Motor neuron (in vitro differentiated cells): ENCODE results near the gene SV2C. TPM values are rescaled to one million over a fixed set of nuclear protein-coding genes. Genes with fewer than 3 reads are reported as not detected.
"Not testable (repeated sequence)": the region's sequence is repeated elsewhere in the genome, so short reads cannot be mapped to it uniquely, and the experiment has no call there.

Experiments used
- ATAC-seq, 8 experiments: fragments of 200-7000 bp; cut with Tn5 transposase; replicated peaks in 6 of 8; 2 replicates each; pipeline ENCODE4 v1.8.0; 2021; ENCODE audit warnings: mild to moderate bottlenecking in 8 of 8, moderate library complexity in 8 of 8
- H3K27ac ChIP-seq, 2 donors: fragments of 250-450 bp; sonication (Bioruptor Pico); 2 replicates each; pipeline ENCODE4 v1.9.0; 2021; ENCODE audit warnings: antibody characterized with exemption in 2 of 2, mild to moderate bottlenecking in 2 of 2, moderate library complexity in 1 of 2
- H3K4me1 ChIP-seq, 2 donors: fragments of 250-450 bp; sonication (Bioruptor Pico); replicated peaks in 1 of 2; 2 replicates each; pipeline ENCODE4 v1.6.1; 2021; ENCODE audit warnings: antibody characterized with exemption in 2 of 2, mild to moderate bottlenecking in 2 of 2, moderate library complexity in 1 of 2
- H3K4me3 ChIP-seq, 5 donors: fragments of 250-450 bp; sonication (Bioruptor Pico); 2 replicates each; pipeline ENCODE4 v1.9.0; 2021; ENCODE audit warnings: antibody characterized with exemption in 5 of 5, mild to moderate bottlenecking in 5 of 5, moderate library complexity in 4 of 5
- WGBS, 10 experiments: fragments of 450-650 bp; shearing (Covaris generic); methylation state at CpG; one replicate each; pipeline ENCODE4 v1.0.0; 2022; 5-methylcytosine and 5-hydroxymethylcytosine counted together
- in situ Hi-C, 9 experiments: fragments of 400-800 bp; cut with MboI; loops; one replicate each; pipeline ENCODE4 v1.15.0; 2021; ENCODE audit warnings: low sequenced_read_pairs in 9 of 9, low pct_unique_long_range_greater_than_20kb in 2 of 9; ENCODE audit not compliant: unreplicated experiment in 9 of 9
- total RNA-seq, 8 experiments: library from RNA; unstranded; fragments of 300-600 nt; gene quantifications; 2 replicates each; pipeline versions ENCODE4 v1.2.3 to v1.2.4, GENCODE V29; 2022

SV2C gene
- total RNA-seq, 8 experiments from 2014 or later: 0.20 to 21.8 (median 11.5) TPM

DNA sequence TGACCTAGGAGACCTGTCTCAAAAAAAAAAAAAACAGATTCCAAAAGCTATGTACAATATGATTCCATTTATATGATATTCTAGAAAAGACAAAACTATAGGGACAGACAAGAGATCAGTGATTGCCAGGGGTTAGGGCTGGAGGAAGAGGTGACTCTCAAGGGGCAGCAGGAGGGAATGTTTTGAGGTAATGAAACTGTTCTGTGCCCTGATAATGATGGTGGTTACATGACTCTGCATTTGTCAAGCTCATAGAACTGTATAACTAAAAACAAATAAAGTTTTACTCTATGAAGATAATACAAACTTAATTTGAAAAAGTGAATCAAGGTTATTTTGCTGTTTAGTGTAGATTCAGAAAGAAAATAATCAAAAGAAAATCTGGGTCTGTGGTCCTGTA is 194.6 kb downstream of the SV2C start:
- Histone ChIP-seq H3K4me3 (no peak overlapping the region), H3K4me1 (peaks cover 10 to 17% of the 10 kb centered on the region in 2 donors), H3K27ac (no peak overlapping the region)
- in situ Hi-C loops: no loop called here
- ATAC-seq: no peak

- no peak for ATAC-seq
- Histone ChIP-seq H3K4me1 (peaks cover 8 to 14% of the 10 kb centered on the region in 2 donors), H3K27ac (no peak overlapping the region), H3K4me3 (no peak overlapping the region)
- WGBS, 10 experiments: 27 to 100% (median 69%) methylated on average over 2 to 5 of the region's 5 CpGs; no CpG with 5 or more reads in 1 of the 10 experiments
- in situ Hi-C loops: no loop called here
Observed at GRCh38 chr5:76278261-76278789, 195.1 kb downstream of the SV2C start.

- no peak overlapping the region for H3K4me3 ChIP-seq
- no peak overlapping the region for H3K27ac ChIP-seq
- 67 to 95% (median 83%) methylated on average over 1 to 3 of the region's 14 CpGs; no CpG with 5 or more reads in 5 of the 10 experiments for WGBS, 10 experiments
- in situ Hi-C loops: no loop called here
- no peaks in the 10 kb centered on the region for H3K4me1 ChIP-seq
- ATAC-seq: no peak
Observed at GRCh38 chr5:76280494-76280893, 197.3 kb downstream of the SV2C start.

DNA sequence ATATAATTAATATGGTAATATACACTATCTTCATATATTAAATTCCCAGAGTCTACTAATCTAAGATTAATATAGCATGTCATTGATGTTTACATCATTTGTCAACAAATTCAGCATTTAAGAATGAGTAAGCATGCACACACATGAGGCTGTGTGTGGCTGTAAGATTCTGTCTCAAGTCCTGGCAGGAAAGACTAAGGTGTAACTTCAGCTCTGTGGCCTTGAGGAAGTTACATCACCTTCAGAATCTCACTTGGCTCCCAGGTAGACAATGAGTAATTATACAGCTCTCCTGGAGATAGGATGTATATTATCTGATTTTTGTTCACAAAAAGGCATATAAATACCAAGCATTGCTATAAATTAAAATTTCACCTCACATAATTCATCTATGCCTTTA is 200.5 kb downstream of the SV2C start:
- in situ Hi-C loops: no loop called here
- no peak for ATAC-seq
- no peak overlapping the region for H3K27ac ChIP-seq
- no peaks in the 10 kb centered on the region for H3K4me1 ChIP-seq
- H3K4me3 ChIP-seq: no peak overlapping the region

DNA sequence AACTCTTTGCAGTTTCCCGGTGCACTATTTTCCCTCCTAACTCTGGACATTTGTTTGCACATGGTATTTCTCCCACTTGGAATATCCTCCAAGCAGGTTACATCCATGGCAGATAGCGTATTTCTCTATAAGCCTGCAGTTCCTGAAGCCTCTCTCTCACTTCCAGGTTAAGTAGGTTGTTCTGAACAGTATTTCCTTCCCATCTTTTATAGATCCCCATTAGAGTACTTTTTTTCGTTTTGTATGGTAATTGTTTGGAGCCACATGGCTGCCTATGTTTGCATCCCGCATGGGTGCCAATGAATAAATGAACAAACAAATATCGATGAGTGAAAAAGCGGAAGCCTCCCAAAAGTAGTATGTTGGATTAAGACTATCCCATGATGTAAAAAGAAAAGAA is 206.5 kb downstream of the SV2C start:
- no peak for ATAC-seq
- 41 to 98% (median 86%) methylated on average over 2 to 6 of the region's 6 CpGs for WGBS, 10 experiments
- H3K27ac ChIP-seq: no peak overlapping the region

GRCh38 chr5:76290321-76290757 is 207.2 kb downstream of the SV2C start:
- WGBS, 10 experiments: 47 to 100% (median 86%) methylated on average over 1 to 3 of the region's 3 CpGs; no CpG with 5 or more reads in 1 of the 10 experiments

More for the DNA sequence above, 206.5 kb downstream of the SV2C start:
- H3K4me3 ChIP-seq: no peak overlapping the region
- in situ Hi-C loops: no loop called here
- no peaks in the 10 kb centered on the region for H3K4me1 ChIP-seq

DNA sequence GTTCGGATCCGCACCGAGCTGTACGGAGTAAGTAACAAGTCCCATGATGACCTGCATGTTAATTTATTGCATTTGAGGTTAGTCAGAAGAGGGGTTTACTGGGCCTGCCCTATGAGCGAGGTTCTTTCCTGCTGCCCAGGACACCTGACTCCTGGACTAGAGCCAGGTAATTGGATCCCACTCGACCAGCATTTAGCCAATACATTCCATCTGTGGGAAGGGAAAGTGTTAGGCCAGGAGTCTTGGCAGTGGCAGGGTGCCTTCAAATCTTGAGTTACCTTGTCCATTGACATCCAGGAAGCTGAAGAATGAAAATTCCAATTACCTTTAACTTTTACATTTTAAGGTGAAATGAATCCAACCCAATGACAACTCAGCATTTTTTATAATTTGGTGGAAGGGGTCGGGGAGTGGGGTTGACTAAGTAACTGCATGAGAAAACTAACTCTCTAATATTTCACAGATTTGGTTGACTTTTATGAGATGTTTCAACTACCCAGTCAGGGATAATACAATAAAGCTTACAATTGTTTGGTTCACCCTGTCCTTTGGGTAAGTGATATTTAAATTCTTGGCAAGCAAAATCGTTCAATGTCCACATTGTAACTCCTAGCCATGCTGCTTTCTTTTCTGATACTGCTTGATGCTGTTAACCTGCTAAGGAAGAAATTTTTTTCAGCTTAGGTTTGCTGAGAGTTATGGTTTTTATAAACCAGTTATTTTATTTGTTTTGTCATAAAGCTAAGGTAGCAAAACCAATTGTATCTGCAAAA is 208.3 kb downstream of the SV2C start:
- ATAC-seq: no peak
- H3K27ac ChIP-seq: no peak overlapping the region

More at GRCh38 chr5:76290321-76290757, 207.2 kb downstream of the SV2C start:
- H3K27ac ChIP-seq: no peak overlapping the region
- ATAC-seq: no peak
- no peak overlapping the region for H3K4me3 ChIP-seq
- in situ Hi-C loops: no loop called here
- no peaks in the 10 kb centered on the region for H3K4me1 ChIP-seq

GRCh38 chr5:76292620-76293322 is 209.6 kb downstream of the SV2C start:
- Histone ChIP-seq H3K4me1 (peaks cover 0 to 8% of the 10 kb centered on the region in 2 donors), H3K4me3 (no peak overlapping the region), H3K27ac (no peak overlapping the region)
- in situ Hi-C loops: no loop called here
- 20 to 100% (median 83%) methylated on average over 1 to 2 of the region's 2 CpGs; no CpG with 5 or more reads in 1 of the 10 experiments for WGBS, 10 experiments
- ATAC-seq: no peak

More for the DNA sequence above, 208.3 kb downstream of the SV2C start:
- Histone ChIP-seq H3K4me1 (peaks cover 0 to 6% of the 10 kb centered on the region in 2 donors), H3K4me3 (no peak overlapping the region)
- in situ Hi-C loops: no loop called here
- WGBS, 10 experiments: 25 to 100% (median 80%) methylated on average over 1 to 8 of the region's 8 CpGs

DNA sequence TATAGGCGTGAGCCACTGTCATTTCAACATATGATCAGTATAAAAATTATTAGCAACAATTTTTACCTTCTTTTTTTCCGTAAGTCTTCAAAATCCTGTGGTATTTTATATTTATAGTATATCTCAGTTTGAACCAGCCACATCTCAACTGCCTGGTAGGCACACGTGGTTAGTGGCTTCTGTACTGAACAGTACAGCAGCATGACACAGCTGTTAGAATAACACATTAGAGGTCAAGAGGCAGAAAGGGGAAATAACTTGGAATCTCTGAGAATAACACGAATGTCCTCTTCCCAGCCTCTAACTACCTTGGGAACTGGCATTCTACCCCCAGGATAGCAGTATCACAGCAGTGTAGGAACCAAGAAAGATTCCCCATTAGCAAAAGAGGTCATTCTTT is 211.4 kb downstream of the SV2C start:
- no peak for ATAC-seq
- Histone ChIP-seq H3K4me1 (peaks cover 0 to 8% of the 10 kb centered on the region in 2 donors), H3K4me3 (no peak overlapping the region), H3K27ac (no peak overlapping the region)
- in situ Hi-C loops: no loop called here
- WGBS, 10 experiments: 0 to 100% (median 78%) methylated on average over 1 to 3 of the region's 4 CpGs; no CpG with 5 or more reads in 2 of the 10 experiments

GRCh38 chr5:76298852-76299251 is 215.7 kb downstream of the SV2C start:
- 0 to 100% (median 60%) methylated on average over 1 of the region's 1 CpG; no CpG with 5 or more reads in 5 of the 10 experiments for WGBS, 10 experiments
- Histone ChIP-seq H3K4me3 (no peak overlapping the region), H3K27ac (no peak overlapping the region), H3K4me1 (peaks cover 0 to 8% of the 10 kb centered on the region in 2 donors)
- in situ Hi-C loops: no loop called here
- no peak for ATAC-seq

- no peak overlapping the region for H3K27ac ChIP-seq
- peaks cover 0 to 8% of the 10 kb centered on the region in 2 donors for H3K4me1 ChIP-seq
- in situ Hi-C loops: no loop called here
- WGBS, 10 experiments: 17 to 100% (median 96%) methylated on average over 1 to 2 of the region's 2 CpGs; no CpG with 5 or more reads in 4 of the 10 experiments
- no peak for ATAC-seq
- H3K4me3 ChIP-seq: no peak overlapping the region
Observed at GRCh38 chr5:76299592-76299991, 216.4 kb downstream of the SV2C start.

GRCh38 chr5:76301932-76302331 is 218.7 kb downstream of the SV2C start:
- H3K4me3 ChIP-seq, H3K4me1 ChIP-seq, in situ Hi-C loops, H3K27ac ChIP-seq, ATAC-seq: not testable (repeated sequence)
- WGBS, 10 experiments: no CpG with 5 or more reads among the region's 1 CpG

GRCh38 chr5:76302661-76303060 is 219.5 kb downstream of the SV2C start:
- in situ Hi-C loops, H3K4me1 ChIP-seq, H3K27ac ChIP-seq, H3K4me3 ChIP-seq, ATAC-seq: not testable (repeated sequence)
